CD4-positive, alpha-beta T cell treated with Interleukin-12 subunit alpha and Interleukin-12 subunit beta, for 1 hour (primary cell): Measurements from ENCODE around the gene ADGRD1.

ENCODE experiments used
- DNase-seq: peaks from one replicate; pipeline ENCODE4 v3.0.0-alpha.2; 2020

The ADGRD1 gene

DNA sequence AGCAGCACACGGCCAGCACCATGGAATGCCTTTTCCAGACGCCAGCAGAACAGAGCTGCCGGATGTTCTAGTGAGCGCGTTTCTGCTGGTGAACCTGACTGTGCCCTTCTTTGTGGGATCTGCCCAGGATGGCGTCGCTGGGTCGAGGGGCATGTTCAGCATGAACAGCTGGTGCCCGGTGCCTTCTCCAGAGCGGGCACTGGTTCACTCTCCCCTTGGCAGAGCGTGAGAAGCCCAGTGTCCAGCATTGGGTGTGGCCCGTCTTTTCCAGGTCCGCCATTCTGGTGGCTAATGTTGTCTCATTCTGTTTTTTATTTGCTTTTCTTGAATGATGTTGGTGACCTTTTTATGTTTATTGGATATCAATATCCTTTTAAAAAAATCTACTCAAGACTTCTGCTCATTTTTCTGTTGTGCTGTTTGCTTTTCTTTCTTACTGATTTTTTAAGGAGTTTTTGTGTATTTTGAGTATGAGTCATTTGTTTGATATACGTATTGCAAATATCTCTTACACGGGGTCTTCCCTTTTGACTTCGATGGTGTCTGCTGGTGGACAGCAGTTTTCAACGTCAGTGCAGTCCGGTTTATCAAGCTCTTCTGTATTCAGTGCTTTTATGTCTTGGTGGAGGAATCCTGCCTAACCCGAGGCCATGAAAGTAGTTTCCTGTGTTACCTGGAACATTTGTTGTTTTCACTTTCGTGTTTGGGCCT lies 74.3 kb downstream of the ADGRD1 start:
- no peak for DNase-seq

GRCh38 chr12:131028587-131029338 lies 75.1 kb downstream of the ADGRD1 start:
- no peak for DNase-seq

DNA sequence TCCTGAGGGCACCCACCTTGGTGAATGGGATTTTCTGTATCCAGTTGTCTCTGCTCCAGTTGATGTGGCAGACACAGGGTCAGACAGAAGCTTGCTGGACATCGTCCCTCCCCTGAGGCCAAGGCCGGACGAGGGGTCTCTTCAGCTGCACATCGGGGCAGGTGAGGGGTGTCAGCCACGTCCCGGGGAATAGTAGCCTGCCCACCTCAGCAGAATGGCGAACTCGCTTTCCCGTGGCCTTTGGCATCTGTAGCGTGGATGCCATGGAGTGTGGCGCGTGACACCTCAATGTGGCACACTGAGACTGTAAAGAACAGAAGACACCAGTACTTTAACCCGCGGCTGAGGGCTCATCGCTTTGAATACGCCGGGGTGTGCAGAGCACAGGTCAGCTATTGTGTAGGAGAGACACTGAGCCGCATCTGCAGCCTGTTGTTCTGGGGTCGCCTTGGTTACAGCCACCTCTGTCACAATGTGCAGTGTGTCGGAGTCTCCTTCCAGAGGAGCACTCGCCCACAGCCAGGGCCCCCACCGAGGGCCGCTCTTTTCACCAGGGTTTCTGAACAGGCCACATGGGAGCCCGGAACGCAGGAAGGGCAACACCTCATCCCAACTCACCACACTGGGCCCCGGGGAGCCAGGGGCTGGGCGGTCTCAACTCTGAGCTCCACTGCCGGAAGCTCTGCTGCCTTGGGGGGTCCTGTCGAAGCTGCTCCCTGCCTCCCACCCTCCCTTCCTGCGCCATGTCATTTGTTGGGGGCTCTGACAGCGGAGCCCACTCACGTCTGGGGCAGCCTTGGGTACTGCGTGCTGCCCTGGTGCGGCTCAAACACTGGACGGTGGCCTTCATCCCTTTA lies 77.0 kb downstream of the ADGRD1 start:
- DNase-seq: no peak

DNA sequence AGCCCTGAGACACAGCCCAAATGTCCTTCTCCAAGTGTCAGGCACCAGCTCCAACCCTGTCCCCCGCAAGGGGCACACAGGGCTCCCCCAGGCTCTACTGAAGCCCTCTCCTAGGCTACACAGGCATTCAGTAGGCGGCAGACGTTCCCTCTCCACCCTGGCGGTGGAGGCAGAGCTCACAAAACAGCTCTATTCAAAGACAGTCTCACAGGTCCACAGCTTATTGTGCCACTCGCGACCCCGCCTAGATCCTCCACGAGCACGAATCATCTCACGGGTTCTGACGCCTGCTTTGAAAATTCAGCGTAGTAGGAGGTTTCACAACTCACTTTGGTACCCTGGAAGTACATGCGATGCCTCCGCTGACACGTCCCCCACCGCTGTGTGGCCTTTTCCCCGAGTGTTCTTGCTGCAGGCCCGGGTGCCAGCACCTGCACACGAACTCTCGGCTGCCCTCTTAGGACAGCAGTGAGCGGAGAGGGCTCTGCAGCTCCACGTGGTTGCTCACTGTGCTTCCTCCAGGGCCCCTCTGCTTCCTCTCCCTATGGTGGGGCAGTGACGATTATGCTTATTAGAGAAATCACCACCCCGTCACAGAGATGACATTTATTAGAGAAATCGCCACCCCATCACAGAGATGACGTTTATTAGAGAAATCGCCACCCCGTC lies 78.5 kb downstream of the ADGRD1 start:
- DNase-seq: no peak

DNA sequence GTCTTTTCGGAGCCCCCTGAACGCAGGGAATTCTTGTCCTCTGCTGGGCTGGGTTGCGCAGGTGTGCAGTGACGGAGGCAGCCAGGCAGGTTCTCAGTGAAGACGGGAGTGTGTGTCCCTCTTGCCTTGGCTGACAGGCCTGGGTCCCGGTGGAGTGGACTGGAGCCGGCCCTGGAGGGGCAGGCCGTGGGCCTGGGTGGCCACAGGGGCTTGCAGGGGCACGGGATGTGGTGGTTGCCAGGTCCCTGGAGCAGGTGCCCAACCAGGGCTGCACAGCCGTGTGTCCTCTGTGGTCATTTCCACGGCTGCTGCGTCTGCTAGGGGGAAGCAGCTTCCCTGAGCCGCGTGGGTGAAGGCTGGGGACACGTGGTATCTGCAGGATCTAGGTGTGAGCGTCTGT lies 79.8 kb downstream of the ADGRD1 start:
- no peak for DNase-seq

- no peak for DNase-seq
Measured at GRCh38 chr12:131033886-131034482, 80.3 kb downstream of the ADGRD1 start.

DNA sequence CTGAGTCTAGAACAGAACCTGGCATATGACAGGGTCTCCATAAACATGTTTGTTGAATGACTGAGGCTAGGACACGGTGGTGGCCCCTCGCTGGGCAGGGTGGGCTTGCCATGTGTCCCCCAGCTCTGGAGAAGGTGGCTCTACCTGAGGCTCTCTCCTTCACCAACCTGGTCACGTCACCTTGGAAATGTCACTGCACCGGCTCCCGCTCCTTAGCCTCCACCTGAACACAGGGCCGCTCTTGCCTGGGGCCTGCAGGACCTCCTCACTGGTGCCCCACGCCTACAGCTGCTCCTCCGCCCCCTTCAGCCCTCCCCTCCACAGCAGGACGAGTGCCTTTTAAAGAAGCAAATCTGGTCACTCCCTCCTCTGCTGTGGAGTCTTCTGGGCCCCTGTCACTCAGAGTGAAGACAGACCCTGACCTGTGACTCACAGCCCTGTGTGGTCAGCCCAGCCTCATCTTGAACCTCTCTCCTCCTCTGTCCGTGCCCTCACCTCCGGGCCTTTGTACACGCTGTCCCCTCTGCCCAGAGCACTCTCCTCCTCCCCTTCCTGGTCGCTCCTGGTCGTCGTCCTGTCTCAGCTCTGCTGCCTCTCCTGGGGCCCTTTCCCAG lies 81.0 kb downstream of the ADGRD1 start:
- DNase-seq: no peak

- no peak for DNase-seq
Measured at GRCh38 chr12:131035245-131035681, 81.6 kb downstream of the ADGRD1 start.

- DNase-seq: no peak
Measured at GRCh38 chr12:131038159-131038558, 84.5 kb downstream of the ADGRD1 start.

DNA sequence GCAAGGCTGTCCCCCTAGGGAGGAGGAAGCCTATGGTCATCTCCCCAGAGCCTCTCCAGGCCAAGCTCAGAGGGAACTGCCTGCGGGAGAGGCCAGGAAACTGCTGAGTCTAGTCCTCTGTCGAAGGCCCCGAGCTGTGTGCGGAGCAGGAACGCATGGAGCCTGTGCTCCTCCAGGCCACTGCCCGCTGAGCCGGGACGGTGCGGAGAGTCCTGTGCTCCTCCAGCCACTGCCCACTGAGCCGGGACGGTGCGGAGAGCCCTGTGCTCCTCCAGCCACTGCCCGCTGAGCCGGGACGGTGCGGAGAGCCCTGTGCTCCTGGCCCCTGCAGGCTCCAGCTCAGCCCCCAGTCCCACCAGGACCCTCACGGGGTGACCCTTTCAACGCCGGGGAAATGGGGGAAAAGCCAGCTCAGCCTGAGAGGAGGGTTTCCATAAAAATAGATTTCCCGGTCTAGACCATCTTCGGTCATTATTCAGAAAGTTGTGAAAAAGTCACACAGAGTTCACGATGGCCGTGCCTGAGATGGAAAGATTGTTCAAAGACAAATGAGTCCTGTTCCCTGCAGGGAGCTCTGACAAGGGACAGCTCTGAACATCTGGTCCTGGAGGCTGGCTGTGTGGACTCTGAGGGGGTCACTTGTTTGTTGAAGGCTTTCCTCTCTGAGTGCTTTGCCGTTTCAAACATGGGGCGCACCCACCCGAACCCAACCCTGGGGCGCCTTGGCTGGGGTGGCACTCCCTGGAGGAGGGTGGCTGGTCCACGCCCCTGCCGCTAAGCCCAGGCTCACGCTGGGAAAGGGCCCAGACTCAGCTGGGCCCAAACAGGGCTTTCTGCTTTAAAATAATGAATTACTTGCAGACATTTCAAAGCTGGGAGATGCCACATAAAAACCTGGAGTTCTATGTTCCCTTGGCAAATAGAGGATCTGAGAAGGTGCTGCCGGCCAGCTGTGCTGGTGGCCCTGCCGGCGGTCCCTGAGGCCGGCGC lies 85.5 kb downstream of the ADGRD1 start:
- no peak for DNase-seq

- DNase-seq: no peak
Measured at GRCh38 chr12:131040491-131040890, 86.8 kb downstream of the ADGRD1 start.

GRCh38 chr12:131041216-131041967 lies 87.7 kb downstream of the ADGRD1 start:
- no peak for DNase-seq

DNA sequence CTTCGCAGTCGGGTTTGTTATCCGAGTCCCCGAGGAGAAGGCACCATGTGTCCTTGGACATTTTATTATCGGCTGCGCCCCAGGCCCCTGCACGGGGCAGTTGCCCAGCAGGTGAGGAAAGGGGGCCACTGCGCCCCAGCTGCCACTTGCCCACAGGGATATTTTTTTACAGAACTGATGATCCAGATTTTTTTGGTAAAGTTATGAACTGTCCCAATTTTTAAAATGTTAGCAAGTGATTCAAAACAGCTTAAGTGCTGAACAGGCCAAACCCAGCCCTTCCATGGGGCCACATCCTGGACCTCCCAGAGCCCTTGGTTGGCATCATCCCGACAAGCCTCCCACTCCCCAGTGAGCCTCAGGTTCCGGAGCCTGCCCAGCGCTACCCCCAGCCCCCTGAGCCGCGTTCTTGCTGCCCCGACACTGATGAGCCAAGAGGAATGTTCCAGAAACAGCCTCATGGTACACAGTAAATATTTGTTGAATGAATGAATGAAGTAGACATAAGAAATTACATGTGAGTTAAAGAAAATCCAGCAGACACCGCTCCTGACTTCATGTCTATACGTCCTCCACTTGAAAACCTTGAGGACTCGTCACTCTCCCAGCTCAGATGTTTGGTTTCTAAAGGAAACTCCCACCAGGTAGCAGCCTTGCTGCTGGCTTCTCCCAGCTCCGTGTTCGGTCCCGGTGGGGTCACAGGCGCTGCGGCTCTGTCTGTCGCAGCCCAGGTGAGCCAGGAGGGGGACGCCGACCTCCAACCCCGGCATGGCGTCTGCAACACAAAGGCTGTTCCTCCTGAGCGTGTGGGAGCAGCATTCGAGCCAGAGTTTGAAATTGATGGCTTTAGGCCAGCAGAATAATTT lies 88.5 kb downstream of the ADGRD1 start:
- DNase-seq: no peak

- no peak for DNase-seq
Measured at GRCh38 chr12:131042834-131043245, 89.1 kb downstream of the ADGRD1 start.

GRCh38 chr12:131043401-131043871 lies 89.7 kb downstream of the ADGRD1 start:
- DNase-seq: no peak

DNA sequence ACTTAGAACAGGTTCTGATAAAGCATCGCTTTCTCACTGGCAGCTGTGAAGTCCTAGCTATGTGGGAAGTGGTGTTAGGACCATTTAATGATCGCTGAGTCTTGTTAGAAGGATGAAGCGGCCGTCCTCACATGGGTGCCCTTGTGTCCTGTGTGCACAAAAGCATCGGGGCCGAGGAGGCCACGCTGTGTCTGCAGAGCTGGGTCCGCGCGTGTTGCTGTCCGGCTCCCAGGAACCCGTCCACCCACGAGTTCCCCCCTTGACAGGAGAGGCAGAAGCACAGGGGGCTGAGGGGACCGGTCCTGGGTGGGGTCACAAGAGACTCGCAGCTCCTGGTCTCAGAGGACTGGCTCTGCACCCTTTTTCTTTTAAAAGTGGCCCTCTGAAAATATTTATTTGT lies 90.4 kb downstream of the ADGRD1 start:
- DNase-seq: no peak

- DNase-seq: no peak
Measured at GRCh38 chr12:131044760-131045381, 91.2 kb downstream of the ADGRD1 start.
